Daoy (cell line): ENCODE measurements around the gene ELOVL3. TPM values are rescaled to one million over a fixed set of nuclear protein-coding genes. Genes with fewer than 3 reads are reported as not detected.

Experiments used
- DNase-seq: peaks from one replicate; pipeline ENCODE4 v3.0.0-alpha.2; 2015; ENCODE audit warnings: low read depth
- total RNA-seq: library from RNA; depleted of rRNA; stranded (reverse); fragments of >200 nt; shearing (Covaris generic); gene quantifications from 2 replicates; pipeline ENCODE4 v1.2.3, GENCODE V29; 2014; rRNA removed

ELOVL3 gene
- total RNA-seq, 1 experiment from 2014 or later, result 0.06 TPM

- peak; percentile 57 for DNase-seq
Observed at GRCh38 chr10:102252508-102252907, 26.4 kb downstream of the ELOVL3 start.

GRCh38 chr10:102254426-102254825, 28.3 kb downstream of the ELOVL3 start:
- no peak for DNase-seq

GRCh38 chr10:102255404-102255803, 29.3 kb downstream of the ELOVL3 start:
- no peak for DNase-seq

GRCh38 chr10:102261196-102261595, 35.1 kb downstream of the ELOVL3 start:
- no peak for DNase-seq

- no peak for DNase-seq
Observed at GRCh38 chr10:102261842-102262241, 35.7 kb downstream of the ELOVL3 start.

GRCh38 chr10:102262744-102263370, 36.8 kb downstream of the ELOVL3 start:
- DNase-seq, result no peak

GRCh38 chr10:102264371-102264770, 38.3 kb downstream of the ELOVL3 start:
- DNase-seq, result no peak

GRCh38 chr10:102266670-102267069, 40.6 kb downstream of the ELOVL3 start:
- DNase-seq, result no peak

GRCh38 chr10:102267748-102268147, 41.6 kb downstream of the ELOVL3 start:
- no peak for DNase-seq

GRCh38 chr10:102268375-102268888, 42.3 kb downstream of the ELOVL3 start:
- no peak for DNase-seq

- DNase-seq, result no peak
Observed at GRCh38 chr10:102269017-102269416, 42.9 kb downstream of the ELOVL3 start.

GRCh38 chr10:102274062-102274461, 48.0 kb downstream of the ELOVL3 start:
- no peak for DNase-seq

GRCh38 chr10:102275343-102275742, 49.2 kb downstream of the ELOVL3 start:
- no peak for DNase-seq

GRCh38 chr10:102279104-102279503, 53.0 kb downstream of the ELOVL3 start:
- DNase-seq, result no peak

Other genes starting within 250 kb of the ELOVL3 start
- gene ARMH3, start 170.1 kb upstream of the ELOVL3 start, total RNA-seq, result 4.6 and 5.1 TPM in 2 replicates
- gene HPS6, start 160.9 kb upstream of the ELOVL3 start, total RNA-seq, result 16.0 and 19.7 TPM in 2 replicates
- gene LDB1, start 105.9 kb upstream of the ELOVL3 start, total RNA-seq, result 18.9 and 20.6 TPM in 2 replicates
- 10.8 and 17.0 TPM in 2 replicates for gene PPRC1, start 93.3 kb upstream of the ELOVL3 start, total RNA-seq
- gene NOLC1, start 73.9 kb upstream of the ELOVL3 start, total RNA-seq, result 70.1 and 105 TPM in 2 replicates
- not detected in 2 replicates for gene PITX3, start 15.2 kb downstream of the ELOVL3 start, total RNA-seq
- gene GBF1, start 19.2 kb downstream of the ELOVL3 start, total RNA-seq, result 17.3 and 26.5 TPM in 2 replicates
- 44.0 and 47.3 TPM in 2 replicates for gene NFKB2, start 169.4 kb downstream of the ELOVL3 start, total RNA-seq
- gene PSD, start 192.5 kb downstream of the ELOVL3 start, total RNA-seq, result 0.29 TPM in 1 of 2 replicates, not detected in the other
- 4.9 and 8.1 TPM in 2 replicates for gene FBXL15, start 194.5 kb downstream of the ELOVL3 start, total RNA-seq
- gene CUEDC2, start 206.3 kb downstream of the ELOVL3 start, total RNA-seq, result 19.5 and 30.1 TPM in 2 replicates
- not detected in 2 replicates for gene C10orf95, start 225.2 kb downstream of the ELOVL3 start, total RNA-seq